H1 (cell line): ENCODE results near the gene ADAMTS14.

ENCODE experiments used
- CEBPB ChIP-seq: IDR thresholded peaks from 2 replicates; pipeline ENCODE4 v1.6.1; 2012; ENCODE audit warnings: low read depth, low read length
- CTCF ChIP-seq, 3 experiments: IDR thresholded peaks; 1 replicate in 2 of 3; 2 replicates in 1 of 3; pipeline versions ENCODE4 v1.5.1 to v1.6.1; 2011; ENCODE audit warnings: low read length in 3 of 3, mild to moderate bottlenecking in 3 of 3, inconsistent platforms in 2 of 3, low read depth in 1 of 3, moderate library complexity in 1 of 3; ENCODE audit not compliant: insufficient read depth in 1 of 3; ENCODE audit errors: control extremely low read depth in 1 of 3
- EP300 ChIP-seq, 2 experiments: IDR thresholded peaks; 1 replicate in 1 of 2; 2 replicates in 1 of 2; pipeline ENCODE4 v1.6.1; 2011 to 2012; ENCODE audit warnings: low read depth in 2 of 2, low read length in 2 of 2, mild to moderate bottlenecking in 2 of 2, borderline replicate concordance in 1 of 2, inconsistent platforms in 1 of 2, moderate library complexity in 1 of 2
- GABPA ChIP-seq: IDR thresholded peaks from 2 replicates; pipeline ENCODE4 v1.6.1; 2011; ENCODE audit warnings: mild to moderate bottlenecking, low read length, moderate library complexity, borderline replicate concordance; ENCODE audit not compliant: insufficient read depth
- MAFK ChIP-seq: IDR thresholded peaks from 2 replicates; pipeline ENCODE4 v1.6.1; 2012; ENCODE audit warnings: low read depth, mild to moderate bottlenecking, improper control_type of control experiment, low read length
- POLR2A ChIP-seq, 2 experiments: IDR thresholded peaks; 1 replicate in 1 of 2; 2 replicates in 1 of 2; pipeline ENCODE4 v1.6.1; 2011; ENCODE audit warnings: low read depth in 2 of 2, low read length in 2 of 2, mild to moderate bottlenecking in 2 of 2; ENCODE audit errors: control extremely low read depth in 1 of 2
- POLR2AphosphoS5 ChIP-seq: IDR thresholded peaks from 2 replicates; pipeline ENCODE4 v1.6.1; 2011; ENCODE audit warnings: low read depth, low read length
- RAD21 ChIP-seq, 2 experiments: IDR thresholded peaks in 1 of 2; conservative IDR thresholded peaks in 1 of 2; 2 replicates each; pipeline ENCODE4 v1.6.1; 2011; ENCODE audit warnings: low read depth in 2 of 2, low read length in 2 of 2, improper control_type of control experiment in 1 of 2, inconsistent platforms in 1 of 2, mild to moderate bottlenecking in 1 of 2, moderate library complexity in 1 of 2
- RNF2 ChIP-seq: fragments of 200-900, 300-1000 bp; sonication (generic); IDR thresholded peaks from 2 replicates; pipeline ENCODE4 v1.7.1; 2016; ENCODE audit warnings: borderline replicate concordance, low read depth, mild to moderate bottlenecking, antibody characterized with exemption, low read length; ENCODE audit not compliant: poor library complexity, severe bottlenecking; ENCODE audit errors: missing control alignments
- SP1 ChIP-seq: IDR thresholded peaks from 2 replicates; pipeline ENCODE4 v1.6.1; 2011; ENCODE audit warnings: low read depth, low read length
- SRF ChIP-seq: IDR thresholded peaks from 2 replicates; pipeline ENCODE4 v1.6.1; 2011; ENCODE audit warnings: mild to moderate bottlenecking, low read depth, low read length, moderate library complexity
- ZNF274 ChIP-seq: IDR thresholded peaks from 2 replicates; pipeline ENCODE4 v1.7.0; 2012; ENCODE audit warnings: low read length, borderline replicate concordance; ENCODE audit errors: extremely low read depth
- TF ChIP-seq, protein P1 (sequence below): IDR thresholded peaks from 2 replicates; pipeline ENCODE4 v1.6.1; 2011; ENCODE audit warnings: low read depth, mild to moderate bottlenecking, low read length; ENCODE audit not compliant: insufficient read depth
- TF ChIP-seq, protein P2 (sequence below): IDR thresholded peaks from 2 replicates; pipeline ENCODE4 v1.6.1; 2012; ENCODE audit warnings: inconsistent platforms

- TF ChIP-seq CTCF (IDR thresholded peaks at IDR 0.05; ENCODE audit: control extremely low read depth in 1 of 3, insufficient read depth in 1 of 3, low read depth in 1 of 3, low read length in 3 of 3) = no peak
- no peak for TF ChIP-seq POLR2AphosphoS5
- no peak for TF ChIP-seq ZNF274
- TF ChIP-seq, protein P1, sequence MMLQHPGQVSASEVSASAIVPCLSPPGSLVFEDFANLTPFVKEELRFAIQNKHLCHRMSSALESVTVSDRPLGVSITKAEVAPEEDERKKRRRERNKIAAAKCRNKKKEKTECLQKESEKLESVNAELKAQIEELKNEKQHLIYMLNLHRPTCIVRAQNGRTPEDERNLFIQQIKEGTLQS = no peak
- no peak for TF ChIP-seq POLR2A (IDR thresholded peaks at IDR 0.05; ENCODE audit: control extremely low read depth in 1 of 2, low read depth in 2 of 2, low read length in 2 of 2)
- TF ChIP-seq RNF2 = no peak
- TF ChIP-seq CEBPB = no peak
- TF ChIP-seq, protein P2, sequence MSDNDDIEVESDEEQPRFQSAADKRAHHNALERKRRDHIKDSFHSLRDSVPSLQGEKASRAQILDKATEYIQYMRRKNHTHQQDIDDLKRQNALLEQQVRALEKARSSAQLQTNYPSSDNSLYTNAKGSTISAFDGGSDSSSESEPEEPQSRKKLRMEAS = no peak
- no peak for TF ChIP-seq SRF
- no peak for TF ChIP-seq GABPA
- TF ChIP-seq RAD21 (IDR thresholded peaks at IDR 0.05 in 1 of 2, conservative IDR thresholded peaks at IDR 0.05 in 1 of 2; ENCODE audit: low read depth in 2 of 2, low read length in 2 of 2) = no peak
- no peak for TF ChIP-seq MAFK
- TF ChIP-seq SP1 = no peak
- no peak for TF ChIP-seq EP300 (IDR thresholded peaks at IDR 0.05; ENCODE audit: borderline replicate concordance in 1 of 2, low read depth in 2 of 2, low read length in 2 of 2)
Observed at GRCh38 chr10:70769121-70769520, 96.8 kb downstream of the ADAMTS14 start.
